MCF 10A (cell line): ENCODE results near the gene MAB21L2. TPM values are rescaled to one million over a fixed set of nuclear protein-coding genes. Genes with fewer than 3 reads are reported as not detected.

Source experiments
- BruUV-seq: library from RNA; stranded (reverse); fragments of 400-500 nt; replicated peaks from 2 replicates; lab custom pipeline; 2021; lab: Mats Ljungman, UMichigan
- CTCF ChIA-PET: fragments of 300-600 bp; sonication (Branson Sonifier 250); formaldehyde crosslinking; extraction: SDS; loops from one replicate; lab custom pipeline; 2021; ENCODE audit warnings: antibody characterized with exemption, inconsistent platforms; lab: Yijun Ruan, JAX
- POLR2A ChIA-PET: fragments of 300-600, 350-650 bp; sonication (Branson Sonifier 250); formaldehyde crosslinking; extraction: SDS; loops from one replicate; lab custom pipeline; 2020; ENCODE audit warnings: antibody characterized with exemption, inconsistent platforms; lab: Yijun Ruan, JAX
- DNase-seq: peaks from one replicate; pipeline ENCODE4 v3.0.0-alpha.2; 2018; ENCODE audit not compliant: unreplicated experiment
- H3K27ac Mint-ChIP-seq: one replicate; pipeline ENCODE4 v1.8.0; 2022; ENCODE audit warnings: mild to moderate bottlenecking, low read depth, mixed read lengths; ENCODE audit not compliant: unreplicated experiment
- H3K27me3 Mint-ChIP-seq: one replicate; pipeline ENCODE4 v1.8.0; 2022; ENCODE audit warnings: mixed read lengths; ENCODE audit not compliant: insufficient read depth, unreplicated experiment
- H3K36me3 Mint-ChIP-seq: one replicate; pipeline ENCODE4 v1.8.0; 2022; ENCODE audit warnings: mild to moderate bottlenecking, moderate library complexity, mixed read lengths; ENCODE audit not compliant: insufficient read depth, unreplicated experiment
- H3K4me1 Mint-ChIP-seq: one replicate; pipeline ENCODE4 v1.8.0; 2022; ENCODE audit warnings: mixed read lengths; ENCODE audit not compliant: insufficient read depth, unreplicated experiment
- H3K4me3 Mint-ChIP-seq: one replicate; pipeline ENCODE4 v1.8.0; 2022; ENCODE audit warnings: mild to moderate bottlenecking, moderate library complexity, mixed read lengths; ENCODE audit not compliant: unreplicated experiment
- H3K9me3 Mint-ChIP-seq: one replicate; pipeline ENCODE4 v1.8.0; 2022; ENCODE audit warnings: mixed read lengths; ENCODE audit not compliant: unreplicated experiment
- intact Hi-C: fragments of 100-400 bp; cut with micrococcal nuclease; formaldehyde crosslinking; loops from 2 replicates; pipeline ENCODE4 v1.14.1; 2022
- total RNA-seq: library from RNA; stranded (reverse); gene quantifications from 2 replicates; pipeline ENCODE4 v1.2.3, GENCODE V29; 2022
- TF ChIP-seq, protein P1 (sequence below): fragments of 200-600 bp; IDR thresholded peaks from one replicate; pipeline ENCODE4 v1.8.0; 2022; ENCODE audit warnings: antibody characterized with exemption, mild to moderate bottlenecking; ENCODE audit not compliant: unreplicated experiment

MAB21L2 gene
- total RNA-seq, 1 experiment from 2014 or later: not detected

DNA sequence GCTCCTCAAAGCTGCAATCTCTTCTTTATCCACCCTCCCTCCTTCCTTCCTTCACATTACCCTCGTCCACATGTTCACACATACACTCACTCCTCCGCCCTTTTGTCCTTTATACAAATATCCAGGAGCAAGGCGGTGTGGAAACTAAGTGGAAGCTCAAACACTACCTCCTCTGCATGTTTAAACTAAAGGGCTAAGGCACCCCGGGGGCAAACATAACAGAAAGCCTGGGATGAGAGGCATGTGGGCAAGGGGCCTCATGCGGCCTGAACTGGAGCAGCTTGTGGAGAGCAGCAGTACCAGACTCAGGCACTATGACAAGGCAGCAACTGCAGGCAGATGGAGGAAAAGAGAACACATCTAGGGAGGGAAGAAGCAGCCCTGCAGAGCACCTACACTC lies 9.5 kb downstream of the MAB21L2 start:
- ChIA-PET CTCF (interaction anchor here (1.2 kb wide), 1 partner anchor 143 kb away, joined by 3 read pairs; no protein-coding TSS in a partner anchor), POLR2A (no interaction called here)
- Mint-ChIP-seq H3K4me3 (no peak overlapping the region), H3K36me3 (peaks cover 10% of the 10 kb centered on the region), H3K27ac (no peak overlapping the region), H3K4me1 (no peaks in the 10 kb centered on the region), H3K9me3 (no peaks in the 10 kb centered on the region), H3K27me3 (no peaks in the 10 kb centered on the region)
- no TSS peak for BruUV-seq
- TF ChIP-seq, protein P1, sequence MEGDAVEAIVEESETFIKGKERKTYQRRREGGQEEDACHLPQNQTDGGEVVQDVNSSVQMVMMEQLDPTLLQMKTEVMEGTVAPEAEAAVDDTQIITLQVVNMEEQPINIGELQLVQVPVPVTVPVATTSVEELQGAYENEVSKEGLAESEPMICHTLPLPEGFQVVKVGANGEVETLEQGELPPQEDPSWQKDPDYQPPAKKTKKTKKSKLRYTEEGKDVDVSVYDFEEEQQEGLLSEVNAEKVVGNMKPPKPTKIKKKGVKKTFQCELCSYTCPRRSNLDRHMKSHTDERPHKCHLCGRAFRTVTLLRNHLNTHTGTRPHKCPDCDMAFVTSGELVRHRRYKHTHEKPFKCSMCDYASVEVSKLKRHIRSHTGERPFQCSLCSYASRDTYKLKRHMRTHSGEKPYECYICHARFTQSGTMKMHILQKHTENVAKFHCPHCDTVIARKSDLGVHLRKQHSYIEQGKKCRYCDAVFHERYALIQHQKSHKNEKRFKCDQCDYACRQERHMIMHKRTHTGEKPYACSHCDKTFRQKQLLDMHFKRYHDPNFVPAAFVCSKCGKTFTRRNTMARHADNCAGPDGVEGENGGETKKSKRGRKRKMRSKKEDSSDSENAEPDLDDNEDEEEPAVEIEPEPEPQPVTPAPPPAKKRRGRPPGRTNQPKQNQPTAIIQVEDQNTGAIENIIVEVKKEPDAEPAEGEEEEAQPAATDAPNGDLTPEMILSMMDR: no peak
- no peak for DNase-seq
- intact Hi-C loops: loop anchor here (10.0 kb wide), 1 partner anchor 273 kb away; no protein-coding TSS in a partner anchor

DNA sequence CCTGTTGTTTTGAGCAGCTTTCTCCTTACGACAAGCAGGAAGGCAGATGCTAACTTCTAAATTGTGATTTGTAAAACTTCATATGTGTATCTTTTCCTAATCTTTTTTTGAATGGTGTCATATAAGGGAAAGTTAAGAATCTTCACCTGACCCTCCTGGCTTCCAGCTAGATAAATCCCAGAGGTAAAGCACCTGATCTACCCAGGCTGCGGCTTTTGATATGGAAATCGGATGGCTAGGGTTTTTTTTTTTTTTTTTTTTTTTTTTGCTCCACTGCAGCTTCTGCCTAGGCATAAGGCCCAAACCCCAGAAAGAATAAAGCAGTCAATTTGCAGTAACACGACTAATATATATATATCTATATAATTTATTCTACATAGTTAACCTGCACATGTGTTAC lies 10.0 kb downstream of the MAB21L2 start:
- H3K9me3 Mint-ChIP-seq: no peaks in the 10 kb centered on the region
- BruUV-seq: no TSS peak
- H3K4me1 Mint-ChIP-seq: no peaks in the 10 kb centered on the region
- no peaks in the 10 kb centered on the region for H3K27me3 Mint-ChIP-seq
- no peak for DNase-seq
- intact Hi-C loops: loop anchor here (10.0 kb wide), 1 partner anchor 273 kb away; no protein-coding TSS in a partner anchor
- TF ChIP-seq, protein P1: no peak
- H3K4me3 Mint-ChIP-seq: no peak overlapping the region
- ChIA-PET CTCF (interaction anchor here (1.2 kb wide), 1 partner anchor 144 kb away, joined by 3 read pairs; no protein-coding TSS in a partner anchor), POLR2A (no interaction called here)
- no peak overlapping the region for H3K27ac Mint-ChIP-seq
- H3K36me3 Mint-ChIP-seq: peaks cover 10% of the 10 kb centered on the region

DNA sequence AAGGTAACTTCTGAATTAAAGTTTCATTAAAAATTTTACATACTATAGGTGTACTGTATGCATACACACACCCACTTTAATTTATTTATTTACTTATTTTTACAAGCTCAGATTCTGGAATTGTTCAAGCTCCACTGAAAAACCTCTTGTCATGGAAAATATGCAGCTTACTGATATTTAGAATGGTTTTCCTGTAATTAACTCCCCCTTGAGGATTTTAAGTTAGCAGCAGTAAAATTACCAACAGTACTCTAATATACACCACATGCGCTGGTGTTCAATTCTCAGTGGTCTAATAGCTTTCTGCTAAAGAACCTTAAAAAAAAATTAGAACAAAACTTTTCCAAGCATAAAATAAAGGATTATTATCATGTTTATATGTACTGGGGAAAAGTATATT lies 12.0 kb downstream of the MAB21L2 start:
- peaks cover 19% of the 10 kb centered on the region for H3K36me3 Mint-ChIP-seq
- no peaks in the 10 kb centered on the region for H3K27me3 Mint-ChIP-seq
- no peak for DNase-seq
- no peak overlapping the region for H3K27ac Mint-ChIP-seq
- no peak overlapping the region for H3K4me3 Mint-ChIP-seq
- ChIA-PET POLR2A (no interaction called here), CTCF (interaction anchor here (0.5 to 0.9 kb wide), 3 partner anchors 10 to 452 kb away, joined by 3 to 4 read pairs (median 3); no protein-coding TSS in a partner anchor)
- H3K4me1 Mint-ChIP-seq: no peaks in the 10 kb centered on the region
- intact Hi-C loops: loop anchor here (1.0 to 10.0 kb wide), 2 partner anchors 271 to 296 kb away; no protein-coding TSS in a partner anchor
- TF ChIP-seq, protein P1: peak; percentile 18
- no TSS peak for BruUV-seq
- H3K9me3 Mint-ChIP-seq: no peaks in the 10 kb centered on the region

DNA sequence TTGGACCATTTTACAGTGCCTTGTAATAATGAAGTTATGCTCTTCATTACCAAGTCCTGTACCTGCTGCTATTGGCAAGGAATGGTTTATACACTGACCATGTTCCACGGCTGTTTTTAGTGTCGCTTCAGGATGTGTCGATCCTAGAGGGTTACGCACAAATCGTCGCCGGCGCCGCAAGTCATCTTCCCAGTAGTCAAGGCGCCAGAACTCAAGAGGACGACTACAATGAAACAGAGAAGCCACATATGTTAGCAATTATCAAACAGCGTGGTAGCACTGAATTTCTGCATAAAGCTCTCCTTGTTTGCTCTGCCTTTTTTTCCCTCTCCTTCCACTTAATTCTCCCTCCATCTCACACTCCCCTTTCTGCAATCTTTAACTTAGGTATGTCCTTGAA lies 17.0 kb downstream of the MAB21L2 start:
- TF ChIP-seq, protein P1: no peak
- Mint-ChIP-seq H3K27me3 (no peaks in the 10 kb centered on the region), H3K9me3 (no peaks in the 10 kb centered on the region), H3K36me3 (peaks cover 9% of the 10 kb centered on the region), H3K4me3 (no peak overlapping the region), H3K27ac (no peak overlapping the region), H3K4me1 (no peaks in the 10 kb centered on the region)
- no TSS peak for BruUV-seq
- ChIA-PET CTCF (no interaction called here), POLR2A (no interaction called here)
- intact Hi-C loops: loop anchor here (10.0 kb wide), 1 partner anchor 266 kb away; no protein-coding TSS in a partner anchor
- no peak for DNase-seq
